Type B pancreatic cell (in vitro differentiated cells): ENCODE measurements around the gene WNK1. TPM values are rescaled to one million over a fixed set of nuclear protein-coding genes. Genes with fewer than 3 reads are reported as not detected.
"Not testable (repeated sequence)": the region's sequence is repeated elsewhere in the genome, so short reads cannot be mapped to it uniquely, and the experiment has no call there.

Experiments used
- DNase-seq: peaks from one replicate; pipeline ENCODE4 v3.0.0; 2021; ENCODE audit warnings: mixed read lengths; ENCODE audit not compliant: unreplicated experiment; ENCODE audit errors: extremely low spot score
- H3K27ac Mint-ChIP-seq: 2 replicates; pipeline ENCODE4 v1.8.0; 2021; ENCODE audit warnings: mild to moderate bottlenecking, mixed read lengths
- H3K27me3 Mint-ChIP-seq: 2 replicates; pipeline ENCODE4 v1.8.0; 2021; ENCODE audit warnings: mixed read lengths
- H3K36me3 Mint-ChIP-seq: 2 replicates; pipeline ENCODE4 v1.8.0; 2021; ENCODE audit warnings: mixed read lengths
- H3K4me1 Mint-ChIP-seq: one replicate; pipeline ENCODE4 v1.8.0; 2021; ENCODE audit warnings: mixed read lengths; ENCODE audit not compliant: unreplicated experiment
- H3K4me3 Mint-ChIP-seq: 2 replicates; pipeline ENCODE4 v1.8.0; 2021; ENCODE audit warnings: mild to moderate bottlenecking, mixed read lengths
- H3K9me3 Mint-ChIP-seq: 2 replicates; pipeline ENCODE4 v1.8.0; 2021; ENCODE audit warnings: mixed read lengths
- total RNA-seq: library from RNA; stranded (reverse); gene quantifications from 2 replicates; pipeline ENCODE4 v1.2.1, GENCODE V29; 2021; ENCODE audit warnings: low replicate concordance
- TF ChIP-seq, protein P1 (sequence below): fragments of 200-600 bp; sonication (generic); conservative IDR thresholded peaks from 2 replicates; pipeline ENCODE4 v1.5.0; 2021; ENCODE audit warnings: antibody characterized with exemption, mild to moderate bottlenecking

Gene WNK1
- total RNA-seq, 1 donor from 2014 or later: 132 TPM

GRCh38 chr12:920676-921075 is 168.3 kb downstream of the WNK1 start:
- H3K36me3 Mint-ChIP-seq: peaks cover 49% of the 10 kb centered on the region
- no peaks in the 10 kb centered on the region for H3K4me1 Mint-ChIP-seq
- no peak for DNase-seq
- peak overlapping the region; percentile 22 for H3K27ac Mint-ChIP-seq
- TF ChIP-seq, protein P1, sequence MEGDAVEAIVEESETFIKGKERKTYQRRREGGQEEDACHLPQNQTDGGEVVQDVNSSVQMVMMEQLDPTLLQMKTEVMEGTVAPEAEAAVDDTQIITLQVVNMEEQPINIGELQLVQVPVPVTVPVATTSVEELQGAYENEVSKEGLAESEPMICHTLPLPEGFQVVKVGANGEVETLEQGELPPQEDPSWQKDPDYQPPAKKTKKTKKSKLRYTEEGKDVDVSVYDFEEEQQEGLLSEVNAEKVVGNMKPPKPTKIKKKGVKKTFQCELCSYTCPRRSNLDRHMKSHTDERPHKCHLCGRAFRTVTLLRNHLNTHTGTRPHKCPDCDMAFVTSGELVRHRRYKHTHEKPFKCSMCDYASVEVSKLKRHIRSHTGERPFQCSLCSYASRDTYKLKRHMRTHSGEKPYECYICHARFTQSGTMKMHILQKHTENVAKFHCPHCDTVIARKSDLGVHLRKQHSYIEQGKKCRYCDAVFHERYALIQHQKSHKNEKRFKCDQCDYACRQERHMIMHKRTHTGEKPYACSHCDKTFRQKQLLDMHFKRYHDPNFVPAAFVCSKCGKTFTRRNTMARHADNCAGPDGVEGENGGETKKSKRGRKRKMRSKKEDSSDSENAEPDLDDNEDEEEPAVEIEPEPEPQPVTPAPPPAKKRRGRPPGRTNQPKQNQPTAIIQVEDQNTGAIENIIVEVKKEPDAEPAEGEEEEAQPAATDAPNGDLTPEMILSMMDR: no peak
- H3K9me3 Mint-ChIP-seq: no peaks in the 10 kb centered on the region
- H3K4me3 Mint-ChIP-seq: no peak overlapping the region
- no peaks in the 10 kb centered on the region for H3K27me3 Mint-ChIP-seq

DNA sequence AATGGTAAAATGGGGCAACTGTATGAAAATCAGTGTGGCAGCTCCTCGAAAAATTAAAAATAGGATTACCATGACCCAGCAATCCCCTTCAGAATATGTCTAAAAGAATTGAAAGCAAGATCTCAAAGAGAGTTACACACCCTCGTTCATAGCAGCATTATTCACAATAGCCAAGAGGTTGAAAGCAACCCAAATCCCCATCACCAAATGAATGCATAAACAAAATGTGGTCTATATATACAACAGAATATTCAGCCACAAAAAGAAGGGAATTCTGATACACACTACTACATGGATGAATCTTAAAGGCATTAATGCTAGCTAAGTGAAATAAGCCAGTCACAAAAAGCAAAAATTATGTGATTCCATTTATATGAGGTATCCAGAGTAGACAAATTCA is 169.9 kb downstream of the WNK1 start:
- H3K27ac Mint-ChIP-seq: no peak overlapping the region

DNA sequence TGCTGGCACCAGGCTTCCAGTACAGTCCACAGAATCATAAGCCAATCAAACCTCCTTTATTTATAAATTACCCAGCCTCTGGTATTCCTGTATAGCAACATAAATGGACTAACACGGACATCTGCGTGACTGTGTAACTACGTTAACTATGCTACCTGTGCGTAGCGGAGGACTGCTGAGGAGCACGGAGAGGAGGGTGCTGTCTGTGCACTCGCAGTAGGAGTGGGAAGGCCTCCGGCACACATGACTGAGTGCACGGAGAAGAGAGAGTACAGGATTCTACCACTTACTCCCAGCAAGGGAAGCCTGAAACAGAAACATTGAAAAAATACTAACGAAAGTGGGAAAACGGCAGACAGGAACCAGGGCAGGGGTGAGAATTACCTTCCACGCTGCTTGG is 174.3 kb downstream of the WNK1 start:
- Mint-ChIP-seq H3K27me3 (no peaks in the 10 kb centered on the region), H3K27ac (no peak overlapping the region), H3K4me3 (no peak overlapping the region), H3K36me3 (peaks cover 47% of the 10 kb centered on the region), H3K4me1 (no peaks in the 10 kb centered on the region), H3K9me3 (no peaks in the 10 kb centered on the region)
- TF ChIP-seq, protein P1: no peak
- DNase-seq: no peak

More for the DNA sequence above, 169.9 kb downstream of the WNK1 start:
- Mint-ChIP-seq H3K9me3 (no peaks in the 10 kb centered on the region), H3K27me3 (no peaks in the 10 kb centered on the region), H3K36me3 (peaks cover 53% of the 10 kb centered on the region), H3K4me3 (no peak overlapping the region), H3K4me1 (no peaks in the 10 kb centered on the region)
- no peak for DNase-seq
- TF ChIP-seq, protein P1: no peak

GRCh38 chr12:931060-931459 is 178.7 kb downstream of the WNK1 start:
- Mint-ChIP-seq H3K4me3 (no peak overlapping the region), H3K4me1 (no peaks in the 10 kb centered on the region), H3K9me3 (no peaks in the 10 kb centered on the region), H3K27ac (no peak overlapping the region), H3K27me3 (no peaks in the 10 kb centered on the region), H3K36me3 (peaks cover 42% of the 10 kb centered on the region)
- TF ChIP-seq, protein P1: no peak
- no peak for DNase-seq

GRCh38 chr12:931591-931990 is 179.2 kb downstream of the WNK1 start:
- no peak overlapping the region for H3K4me3 Mint-ChIP-seq

GRCh38 chr12:935891-936290 is 183.5 kb downstream of the WNK1 start:
- not testable (repeated sequence) for H3K4me1 Mint-ChIP-seq, H3K27ac Mint-ChIP-seq, H3K4me3 Mint-ChIP-seq, H3K27me3 Mint-ChIP-seq, H3K9me3 Mint-ChIP-seq, DNase-seq
- peaks cover 48% of the 10 kb centered on the region for H3K36me3 Mint-ChIP-seq

More at GRCh38 chr12:931591-931990, 179.2 kb downstream of the WNK1 start:
- Mint-ChIP-seq H3K9me3 (no peaks in the 10 kb centered on the region), H3K4me1 (no peaks in the 10 kb centered on the region), H3K36me3 (peaks cover 38% of the 10 kb centered on the region), H3K27me3 (no peaks in the 10 kb centered on the region), H3K27ac (no peak overlapping the region)
- DNase-seq: no peak
- TF ChIP-seq, protein P1: no peak
